ENCODE data around the gene SCN5A.

DNA sequence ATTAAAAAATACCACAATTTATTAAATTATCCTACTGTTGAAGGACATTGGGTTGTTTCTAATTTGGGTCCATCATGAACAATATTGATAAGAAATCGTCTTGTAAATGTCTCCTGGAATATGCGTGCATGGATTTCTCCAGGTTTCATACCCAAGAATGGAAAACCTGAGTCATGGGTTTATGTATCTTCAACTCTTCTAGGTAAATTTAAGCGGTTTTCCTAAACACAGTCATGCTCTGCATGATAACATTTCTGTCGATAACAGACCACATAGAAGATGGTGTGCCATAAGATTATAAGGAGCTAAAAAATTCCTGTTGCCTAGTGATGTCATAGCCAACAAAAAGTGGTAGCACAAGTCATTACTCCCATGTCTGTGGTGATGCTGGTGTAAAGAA is 39.9 kb upstream of the SCN5A start:
- TF ChIP-seq, protein P1, sequence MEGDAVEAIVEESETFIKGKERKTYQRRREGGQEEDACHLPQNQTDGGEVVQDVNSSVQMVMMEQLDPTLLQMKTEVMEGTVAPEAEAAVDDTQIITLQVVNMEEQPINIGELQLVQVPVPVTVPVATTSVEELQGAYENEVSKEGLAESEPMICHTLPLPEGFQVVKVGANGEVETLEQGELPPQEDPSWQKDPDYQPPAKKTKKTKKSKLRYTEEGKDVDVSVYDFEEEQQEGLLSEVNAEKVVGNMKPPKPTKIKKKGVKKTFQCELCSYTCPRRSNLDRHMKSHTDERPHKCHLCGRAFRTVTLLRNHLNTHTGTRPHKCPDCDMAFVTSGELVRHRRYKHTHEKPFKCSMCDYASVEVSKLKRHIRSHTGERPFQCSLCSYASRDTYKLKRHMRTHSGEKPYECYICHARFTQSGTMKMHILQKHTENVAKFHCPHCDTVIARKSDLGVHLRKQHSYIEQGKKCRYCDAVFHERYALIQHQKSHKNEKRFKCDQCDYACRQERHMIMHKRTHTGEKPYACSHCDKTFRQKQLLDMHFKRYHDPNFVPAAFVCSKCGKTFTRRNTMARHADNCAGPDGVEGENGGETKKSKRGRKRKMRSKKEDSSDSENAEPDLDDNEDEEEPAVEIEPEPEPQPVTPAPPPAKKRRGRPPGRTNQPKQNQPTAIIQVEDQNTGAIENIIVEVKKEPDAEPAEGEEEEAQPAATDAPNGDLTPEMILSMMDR (conservative IDR thresholded peaks at IDR 0.05; ENCODE audit: low read depth in 2 of 2) = no peak
- TF ChIP-seq POLR2AphosphoS5 (IDR thresholded peaks at IDR 0.05; ENCODE audit: low read depth) (no peak), JUNB (IDR thresholded peaks at IDR 0.05; ENCODE audit: unreplicated experiment) (no peak), EZH2phosphoT487 (IDR thresholded peaks at IDR 0.05; ENCODE audit: unreplicated experiment) (no peak), EZH2 (IDR thresholded peaks at IDR 0.05; ENCODE audit: low read depth, unreplicated experiment) (no peak)
